Pulmonary artery endothelial cell (primary cell): ENCODE measurements around the gene OTUB1. TPM values are rescaled to one million over a fixed set of nuclear protein-coding genes. Genes with fewer than 3 reads are reported as not detected.
A peak's percentile ranks its signal among the peaks of the same experiment; 100 is the strongest.
"Not testable (repeated sequence)": the region's sequence is repeated elsewhere in the genome, so short reads cannot be mapped to it uniquely, and the experiment has no call there.

Experiments used
- DNase-seq: peaks from one replicate; pipeline ENCODE4 v3.0.0-alpha.2; 2011; ENCODE audit warnings: low read depth, low spot score
- total RNA-seq: library from RNA; depleted of rRNA; stranded (reverse); fragments of >200 nt; gene quantifications from 2 replicates; pipeline ENCODE4 v1.2.3, GENCODE V29; 2014

OTUB1 gene, protein sequence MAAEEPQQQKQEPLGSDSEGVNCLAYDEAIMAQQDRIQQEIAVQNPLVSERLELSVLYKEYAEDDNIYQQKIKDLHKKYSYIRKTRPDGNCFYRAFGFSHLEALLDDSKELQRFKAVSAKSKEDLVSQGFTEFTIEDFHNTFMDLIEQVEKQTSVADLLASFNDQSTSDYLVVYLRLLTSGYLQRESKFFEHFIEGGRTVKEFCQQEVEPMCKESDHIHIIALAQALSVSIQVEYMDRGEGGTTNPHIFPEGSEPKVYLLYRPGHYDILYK
- total RNA-seq: 67.9 and 71.6 TPM in 2 replicates

DNA sequence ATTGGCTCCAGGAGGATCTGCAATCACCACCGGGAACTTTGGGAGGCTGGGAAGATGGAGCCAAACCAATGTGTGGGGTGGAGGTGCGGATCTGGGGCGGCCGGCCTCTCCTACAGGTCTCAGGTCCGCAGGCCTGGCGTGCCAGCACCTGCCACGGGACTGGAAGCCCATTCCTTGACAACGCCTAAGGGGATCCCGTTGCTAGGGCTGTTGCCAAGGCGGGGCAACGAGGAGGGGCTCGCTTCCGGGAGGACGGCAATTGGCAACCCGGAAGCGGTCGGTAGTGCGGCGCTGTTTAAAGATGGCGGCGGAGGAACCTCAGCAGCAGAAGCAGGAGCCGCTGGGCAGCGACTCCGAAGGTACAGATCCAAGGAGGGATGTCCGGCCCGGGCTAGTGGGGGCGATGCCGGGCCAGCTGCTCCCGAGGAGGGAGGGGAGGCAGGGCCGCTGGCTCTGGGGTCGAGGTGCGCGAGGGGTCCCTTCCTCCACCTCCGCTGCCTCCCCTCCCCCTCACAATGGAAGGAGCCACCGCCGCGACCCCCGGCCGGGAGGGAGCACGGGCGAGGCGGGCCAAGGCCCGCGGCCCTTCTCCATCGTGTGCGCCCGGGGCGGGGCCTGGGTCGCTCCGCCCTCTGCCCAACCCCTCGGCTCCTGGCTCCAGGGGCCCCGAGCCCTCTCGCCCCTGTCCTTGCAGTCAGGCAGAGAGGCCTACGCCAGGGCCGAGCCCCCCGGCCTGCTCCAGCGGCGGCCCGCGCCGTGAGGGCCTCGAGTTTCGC, at the start of gene OTUB1:
Gene OTUB1 (plus strand): TSS at position 283 of the 776 bp plus-strand sequence. CDS start 19 bp downstream, at position 302.
- DNase-seq: peak; percentile 80

DNA sequence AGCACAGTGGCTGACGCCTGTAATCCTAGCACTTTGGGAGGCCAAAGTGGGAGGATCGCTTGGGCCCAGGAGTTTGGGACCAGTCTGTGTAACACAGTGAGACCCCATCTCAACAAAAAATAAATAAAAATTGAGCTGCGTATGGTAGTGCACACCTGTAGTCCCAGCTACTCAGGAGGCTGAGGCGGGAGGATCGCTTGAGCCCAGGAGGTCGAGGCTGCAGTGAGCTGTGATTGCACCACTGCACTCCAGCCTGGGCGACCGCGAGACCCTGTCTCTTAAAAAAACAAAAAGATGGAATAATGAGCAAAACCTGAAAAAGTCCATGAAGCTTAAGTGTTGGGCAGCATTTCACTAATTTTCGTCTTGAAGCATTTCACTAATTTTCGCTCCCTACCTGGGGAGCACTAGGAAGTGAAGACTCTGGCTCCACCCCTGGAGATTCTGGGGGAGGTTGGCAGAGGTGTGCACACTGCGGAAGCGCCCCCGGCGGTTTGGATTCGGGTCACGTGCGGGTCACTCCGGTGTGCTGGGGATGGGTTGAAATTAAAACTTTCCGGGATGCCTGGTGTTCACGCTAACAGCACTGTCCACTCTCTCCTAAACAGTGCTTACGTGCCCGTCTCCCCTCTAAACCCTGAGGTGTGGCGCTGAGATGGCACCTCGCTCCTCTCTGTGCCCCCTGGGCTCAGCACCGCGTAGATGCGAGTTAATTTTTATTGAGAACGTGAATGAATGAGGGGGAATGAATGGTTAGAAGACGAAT, 48.3 kb upstream of the OTUB1 start:
- DNase-seq: no peak

DNA sequence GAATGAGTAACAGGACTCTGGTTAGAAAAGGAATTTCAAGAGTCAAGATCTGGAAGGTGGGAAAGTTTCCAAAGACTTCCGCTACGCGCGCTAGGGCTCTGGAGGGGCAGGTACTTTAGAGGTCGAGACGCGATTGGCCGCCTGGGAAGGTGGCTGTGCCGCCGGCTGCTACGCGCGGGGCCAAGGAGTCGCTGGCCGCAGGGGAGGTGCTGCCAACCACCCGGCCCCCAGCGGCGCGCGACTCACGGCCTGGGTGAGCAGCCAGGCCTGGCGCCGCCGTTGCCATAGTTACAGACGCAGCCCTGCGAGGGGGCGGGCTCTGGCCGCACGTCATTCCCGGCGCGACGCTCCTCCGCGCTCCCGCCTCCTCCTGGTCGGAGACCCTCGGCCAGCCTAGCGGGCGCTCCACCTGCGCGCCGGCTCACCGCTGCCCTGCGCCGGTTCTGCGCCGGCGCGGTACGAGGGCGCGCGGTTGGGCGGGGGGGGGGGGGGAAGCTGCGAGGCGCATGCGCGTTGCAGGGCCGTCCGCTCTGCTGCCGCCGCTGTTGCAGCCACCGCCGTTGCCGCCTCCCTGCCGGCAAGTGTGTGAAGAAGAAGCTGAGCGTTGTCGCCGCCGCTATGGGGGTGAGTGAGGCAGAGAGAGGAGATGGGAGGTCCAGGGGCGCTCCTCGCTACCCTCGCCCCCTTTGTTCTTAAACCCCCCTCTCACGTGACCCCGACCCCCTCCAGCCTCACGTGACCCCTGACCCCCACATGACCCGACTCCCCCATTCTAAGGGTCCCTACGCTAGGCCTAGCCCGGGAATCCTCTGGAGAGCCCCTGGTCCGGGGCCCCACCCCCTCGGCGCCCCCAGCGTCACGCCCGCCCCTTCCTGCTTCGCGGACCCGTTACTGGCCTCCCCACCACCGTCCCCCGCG, 47.5 kb upstream of the OTUB1 start, which contains the start of gene NAA40:
Gene NAA40 (plus strand): TSS at position 524 of the 918 bp plus-strand sequence. CDS start 95 bp downstream, at position 619.
- peak; percentile 80 for DNase-seq

DNA sequence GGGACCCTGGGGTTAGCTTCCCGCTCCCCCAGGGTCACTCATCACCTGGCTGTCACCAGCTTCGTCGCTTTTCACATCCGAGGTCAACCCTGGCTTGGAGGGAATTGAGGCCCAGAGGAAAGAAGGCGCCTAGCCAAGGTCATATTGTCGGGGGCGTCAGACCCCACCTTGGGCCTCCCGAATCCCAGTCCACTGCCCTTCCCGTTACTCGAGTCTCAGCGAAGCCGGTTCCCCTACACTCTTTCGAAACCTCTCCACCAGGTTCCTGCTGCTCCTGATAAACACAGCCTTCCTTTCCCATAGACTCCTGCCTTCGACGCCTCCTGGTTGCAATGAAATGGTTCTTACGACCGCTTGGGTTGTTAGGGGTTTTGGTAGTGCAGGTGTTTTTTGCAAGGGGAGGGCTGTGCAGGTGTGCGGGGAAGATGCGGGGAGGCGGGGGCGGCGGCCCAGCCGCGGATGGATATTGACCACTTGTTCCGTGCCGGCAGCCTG, 46.8 kb upstream of the OTUB1 start:
- no peak for DNase-seq

DNA sequence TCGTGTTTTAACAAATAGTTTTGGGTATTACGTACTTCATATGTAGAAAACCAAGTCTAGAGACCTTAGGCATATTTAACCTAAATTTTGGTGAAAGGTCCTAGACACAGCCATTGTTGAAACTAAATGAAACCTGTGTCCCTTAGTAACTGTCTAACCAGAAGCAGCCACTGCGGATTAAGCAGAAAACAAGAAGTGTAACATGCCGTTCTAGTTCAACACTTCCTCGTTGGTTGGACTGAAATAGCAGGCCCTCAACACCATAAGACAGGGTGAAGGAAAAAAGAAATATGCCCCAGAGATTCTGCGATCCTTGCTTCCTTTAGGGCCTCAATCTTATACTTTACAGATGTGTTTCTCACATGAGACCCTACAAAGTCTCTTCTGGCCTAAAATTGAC, 45.5 kb upstream of the OTUB1 start:
- no peak for DNase-seq

DNA sequence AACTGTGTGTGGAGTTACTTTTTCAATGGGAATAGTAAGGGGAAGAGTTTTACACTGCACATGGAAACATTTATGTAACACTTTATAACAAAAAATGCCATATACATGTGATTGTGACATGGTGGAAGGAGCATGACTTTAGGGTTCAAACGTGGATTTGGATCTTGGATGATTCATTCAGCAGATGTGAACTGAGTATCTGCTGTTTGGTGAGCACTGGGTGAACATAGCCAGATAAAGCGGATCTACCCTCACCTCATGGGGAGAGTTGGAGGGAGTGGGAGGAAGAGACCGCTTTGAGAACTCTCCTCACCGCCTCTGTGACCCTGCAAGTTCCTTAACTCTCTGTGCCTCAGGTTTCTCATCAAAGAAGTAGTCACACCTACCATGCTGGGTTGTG, 44.3 kb upstream of the OTUB1 start:
- no peak for DNase-seq

DNA sequence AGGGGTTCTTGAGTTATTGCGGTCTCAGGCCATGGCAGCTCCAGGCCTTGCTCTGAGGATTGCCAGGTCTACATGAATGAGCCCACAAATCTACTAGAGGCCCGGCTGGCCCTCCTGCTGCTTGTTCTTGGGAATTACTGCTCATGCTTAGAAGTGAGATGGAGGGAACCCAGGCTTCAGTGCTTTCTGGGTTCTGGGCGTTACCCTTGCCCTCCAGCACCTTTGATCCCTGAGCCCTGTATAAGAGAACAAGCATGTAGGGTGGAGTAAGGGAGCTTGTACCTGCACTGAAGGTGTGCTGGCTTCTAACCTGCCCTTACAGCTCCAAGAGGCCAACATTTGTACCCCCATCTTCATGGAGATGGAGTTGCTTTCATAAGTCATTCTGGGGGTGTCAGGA, 43.4 kb upstream of the OTUB1 start:
- no peak for DNase-seq

DNA sequence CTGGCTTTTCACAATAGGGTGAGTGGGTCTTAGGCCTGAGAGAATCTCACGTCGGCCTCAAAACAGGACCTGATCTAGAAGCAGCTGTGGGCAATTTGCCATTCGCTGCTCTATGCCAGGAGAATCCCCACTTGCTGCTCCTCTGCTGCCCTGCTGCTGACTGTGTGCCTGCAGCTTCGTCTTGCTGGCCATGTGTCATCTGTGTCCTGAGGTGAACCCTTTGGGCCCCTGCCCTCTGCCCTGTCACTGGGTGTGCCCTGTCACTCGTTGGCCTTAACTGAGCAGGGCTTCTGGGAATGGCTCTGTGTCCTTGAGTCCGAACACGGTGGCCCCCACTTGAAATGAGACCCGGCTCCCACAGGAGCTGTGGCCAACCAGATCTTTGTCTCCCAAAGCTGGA, 41.3 kb upstream of the OTUB1 start:
- no peak for DNase-seq

DNA sequence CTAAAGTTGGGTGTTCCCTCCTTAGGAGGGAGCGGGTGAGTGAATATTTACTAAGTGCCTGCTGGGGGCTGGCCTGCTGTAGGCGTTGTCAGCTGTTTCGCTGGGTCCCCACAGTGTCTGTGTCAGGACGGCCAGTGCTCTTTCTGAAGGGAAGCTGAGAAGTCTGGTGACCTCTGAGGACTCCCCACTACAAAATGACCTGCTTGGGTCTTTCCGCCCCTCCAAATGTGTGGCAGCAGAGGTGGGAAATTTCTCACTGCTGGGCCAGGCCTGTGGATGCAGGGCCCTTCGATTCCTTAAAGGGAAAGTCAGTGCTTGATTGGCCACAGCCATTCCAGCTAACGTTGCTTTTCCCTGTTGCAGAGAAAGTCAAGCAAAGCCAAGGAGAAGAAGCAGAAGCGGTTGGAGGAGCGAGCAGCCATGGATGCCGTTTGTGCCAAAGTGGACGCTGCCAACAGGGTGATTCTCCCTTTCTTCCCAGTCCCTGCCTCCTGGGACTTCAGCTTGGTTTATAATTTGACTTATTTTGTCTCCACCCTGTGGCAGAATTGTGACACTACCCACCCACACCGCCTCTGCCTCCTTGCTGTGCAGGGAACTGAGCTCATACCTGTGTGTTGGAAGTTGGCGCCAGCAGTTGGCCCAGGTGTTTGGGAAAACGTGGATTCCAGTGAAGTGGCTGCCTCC, 40.6 kb upstream of the OTUB1 start:
- DNase-seq: peak; percentile 15

DNA sequence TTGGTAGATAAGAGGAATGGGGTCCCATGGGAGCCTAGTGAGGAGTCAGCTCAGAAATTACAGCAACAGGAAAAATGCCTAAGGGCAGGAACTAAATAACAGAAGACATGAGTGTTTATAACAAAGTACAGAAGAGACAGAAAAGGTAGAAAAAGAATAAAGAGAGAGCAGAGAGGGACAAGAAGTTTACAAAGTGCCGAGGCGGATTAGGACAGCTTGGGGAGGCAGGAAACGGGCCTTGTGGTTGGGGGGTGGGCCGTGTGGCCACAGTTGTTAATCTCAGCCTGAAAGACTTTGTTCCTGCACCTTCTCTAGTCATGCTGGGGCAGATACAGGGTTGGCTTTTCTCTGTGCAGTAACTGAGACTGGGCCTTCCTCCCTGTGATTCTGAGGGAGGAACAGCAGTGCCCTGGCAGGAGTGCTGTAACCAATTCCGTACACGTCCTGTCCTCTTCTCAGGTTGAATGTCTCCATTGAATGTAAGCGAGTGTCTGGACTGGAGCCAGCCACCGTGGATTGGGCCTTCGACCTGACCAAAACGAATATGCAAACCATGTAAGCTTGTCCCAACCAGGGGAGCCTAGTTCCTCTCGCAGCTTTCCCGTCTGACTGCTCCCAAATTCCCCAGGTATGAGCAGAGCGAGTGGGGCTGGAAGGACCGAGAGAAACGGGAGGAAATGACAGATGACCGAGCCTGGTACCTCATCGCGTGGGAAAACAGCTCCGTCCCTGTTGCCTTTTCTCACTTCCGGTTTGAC, 34.3 kb upstream of the OTUB1 start:
- DNase-seq: no peak

DNA sequence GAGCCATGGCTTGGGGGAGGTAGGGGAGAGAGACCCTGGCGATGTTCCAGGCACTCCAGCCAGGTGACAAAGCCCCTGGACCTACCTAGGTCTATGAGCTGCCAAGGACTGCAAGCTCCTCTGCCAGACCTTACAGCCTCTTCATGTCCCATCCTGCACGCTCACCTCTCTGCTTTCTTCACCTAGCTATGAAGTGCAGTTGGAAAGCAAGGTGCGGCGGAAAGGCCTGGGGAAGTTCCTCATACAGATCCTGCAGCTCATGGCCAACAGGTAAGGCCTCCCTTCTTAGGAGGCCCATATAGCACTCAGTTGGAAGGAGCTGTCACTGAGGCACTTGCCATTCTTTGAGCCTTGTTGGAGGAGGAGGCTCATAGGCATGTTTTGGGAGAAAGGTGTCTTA, 33.7 kb upstream of the OTUB1 start:
- no peak for DNase-seq

DNA sequence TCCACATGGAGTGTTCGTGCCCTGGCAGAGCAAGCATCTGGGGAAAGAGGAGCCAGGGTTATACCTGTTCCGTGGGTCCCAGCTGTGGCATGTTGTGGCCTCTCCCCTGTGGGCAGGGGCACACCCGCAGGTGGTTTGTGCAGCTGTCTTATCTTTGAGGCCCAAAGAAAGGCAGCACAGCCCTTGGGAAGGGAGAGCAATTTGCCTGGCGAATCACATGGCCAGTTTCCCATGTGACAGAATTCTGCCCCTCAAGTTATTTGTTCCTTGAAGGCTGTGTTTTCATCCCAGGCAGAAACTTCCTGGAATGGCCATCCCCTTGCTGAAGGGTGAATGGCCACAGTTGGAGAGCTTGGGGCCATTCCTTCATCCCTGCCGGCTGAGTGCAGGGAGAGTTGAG, 28.2 kb upstream of the OTUB1 start:
- DNase-seq: no peak

DNA sequence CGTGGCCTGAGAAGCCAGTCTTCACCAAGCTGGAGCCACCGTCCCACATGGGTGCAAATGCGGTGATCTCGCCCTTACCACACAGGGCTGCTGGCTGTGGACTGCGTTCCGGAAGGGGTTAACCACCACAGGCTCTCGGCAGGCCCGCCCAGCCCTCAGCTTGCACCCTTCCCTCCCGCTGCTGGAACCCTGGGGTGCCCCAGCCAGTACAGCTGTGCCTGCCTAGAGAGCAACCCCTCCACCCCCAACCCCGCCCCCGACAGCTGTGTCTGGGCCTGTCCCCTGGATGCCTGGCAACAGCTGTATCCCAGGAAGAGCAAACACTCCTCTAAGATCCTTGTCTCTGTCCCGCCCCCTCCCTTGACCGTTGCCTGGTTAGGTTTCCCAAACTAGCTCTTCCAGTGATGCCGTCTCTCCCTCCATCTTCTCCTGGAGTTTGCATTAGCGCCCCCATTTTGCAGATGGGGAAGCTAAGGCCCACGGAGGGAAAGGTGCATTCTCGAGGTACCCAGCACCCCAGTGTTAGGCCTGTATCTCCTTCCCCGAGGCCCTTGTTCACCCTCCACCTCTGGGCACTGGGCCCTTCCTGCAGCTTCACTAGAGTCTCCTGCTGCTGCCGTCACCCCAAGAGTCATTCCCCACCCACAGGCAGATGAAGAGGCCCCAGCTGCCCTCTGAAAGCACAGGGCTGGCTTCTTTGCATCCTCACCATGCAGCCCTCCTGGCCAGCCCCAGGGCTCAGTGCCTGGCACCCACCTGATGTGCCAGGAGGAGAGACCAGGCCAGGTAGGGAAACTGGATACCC, 24.4 kb upstream of the OTUB1 start:
- no peak for DNase-seq

DNA sequence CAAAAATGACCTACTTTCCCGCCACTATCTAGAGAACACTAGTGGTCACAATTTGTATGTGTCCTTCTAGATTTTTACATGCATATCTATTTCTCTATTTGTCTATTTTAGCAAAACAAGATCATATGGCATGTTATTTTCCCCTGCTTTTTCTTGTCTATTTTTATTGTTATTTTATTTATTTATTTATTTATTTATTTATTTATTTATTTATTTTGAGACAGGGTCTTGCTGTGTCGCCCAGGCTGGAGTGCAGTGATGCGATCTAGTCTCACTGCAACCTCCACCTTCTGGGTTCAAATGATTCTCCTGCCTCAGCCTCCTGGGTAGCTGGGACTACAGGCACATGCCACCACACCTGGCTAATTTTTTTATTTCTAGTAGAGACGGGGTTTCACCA, 22.3 kb upstream of the OTUB1 start:
- not testable (repeated sequence) for DNase-seq

DNA sequence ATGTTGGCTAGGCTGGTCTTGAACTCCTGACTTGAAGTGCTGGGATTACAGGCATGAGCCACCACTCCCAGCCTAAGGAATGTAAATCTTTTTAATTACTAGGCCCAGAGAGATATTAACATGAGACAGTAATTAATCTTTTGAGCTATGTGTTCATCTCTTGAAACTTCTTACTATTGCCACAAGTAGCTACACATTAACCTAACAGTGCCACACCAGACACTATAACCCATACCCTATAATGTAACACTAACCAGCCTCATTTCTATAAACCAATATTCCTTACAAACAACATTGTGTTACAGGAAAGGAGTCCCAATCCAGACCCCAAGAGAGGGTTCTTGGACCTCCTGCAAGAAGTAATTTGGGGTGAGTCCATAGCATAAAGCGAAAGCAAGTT, 19.8 kb upstream of the OTUB1 start:
- DNase-seq: no peak

DNA sequence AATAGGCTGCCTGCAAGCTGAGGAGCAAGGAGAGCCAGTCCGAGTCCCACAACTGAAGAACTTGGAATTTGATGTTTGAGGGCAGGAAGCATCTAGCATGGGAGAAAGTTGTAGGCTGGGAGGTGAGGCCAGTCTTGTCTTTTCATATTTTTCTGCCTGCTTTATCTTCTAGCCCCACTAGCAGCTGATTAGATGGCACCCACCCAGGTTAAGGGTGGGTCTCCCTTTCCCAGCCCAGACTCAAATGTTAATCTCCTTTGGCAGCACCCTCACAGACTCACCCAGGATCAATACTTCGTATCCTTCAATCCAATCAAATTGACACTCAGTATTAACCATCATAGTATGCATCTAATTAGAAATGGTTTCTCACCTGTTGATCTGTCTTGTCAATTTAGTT, 16.8 kb upstream of the OTUB1 start:
- no peak for DNase-seq

DNA sequence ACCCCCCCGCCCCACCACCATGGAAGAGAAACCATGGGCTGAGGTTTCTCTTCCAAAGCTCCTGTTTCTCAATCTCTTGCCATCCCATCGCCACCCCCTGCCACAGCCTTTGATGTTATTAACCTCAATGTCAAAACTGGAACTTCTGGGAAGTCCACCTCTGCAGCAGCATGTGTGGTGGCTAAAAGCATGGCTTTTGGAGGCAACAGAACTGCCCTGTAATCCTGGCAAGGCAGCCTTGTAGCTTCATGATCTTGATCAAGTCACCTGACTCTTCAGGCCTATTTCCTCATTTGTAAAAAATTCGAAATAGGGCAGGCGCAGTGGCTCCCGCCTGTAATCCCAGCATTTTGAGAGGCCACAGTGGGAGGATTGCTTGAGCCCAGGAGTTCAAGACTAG, 15.3 kb upstream of the OTUB1 start:
- DNase-seq: no peak

DNA sequence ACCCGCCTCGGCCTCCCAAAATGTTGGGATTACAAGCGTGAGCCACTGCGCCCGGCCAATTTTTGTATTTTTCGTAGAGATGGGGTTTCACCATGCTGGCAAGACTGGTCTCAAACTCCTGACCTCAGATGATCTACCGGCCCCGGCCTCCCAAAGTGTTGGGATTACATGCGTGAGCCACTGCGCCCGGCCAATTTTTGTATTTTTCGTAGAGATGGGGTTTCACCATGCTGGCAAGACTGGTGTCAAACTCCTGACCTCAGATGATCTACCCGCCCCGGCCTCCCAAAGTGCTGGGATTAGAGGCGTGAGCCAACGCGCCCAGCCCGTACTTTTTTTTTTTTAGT, 12.4 kb upstream of the OTUB1 start:
- DNase-seq: not testable (repeated sequence)
